GM12878 (cell line): Measurements from ENCODE around the gene ADAP1. TPM values are rescaled to one million over a fixed set of nuclear protein-coding genes. Genes with fewer than 3 reads are reported as not detected.

Experiments used
- ATAC-seq: fragments of 200-7000 bp; cut with Tn5 transposase; 3 replicates; pipeline ENCODE4 v1.9.1; 2020; ENCODE audit warnings: mild to moderate bottlenecking, moderate library complexity
- BruUV-seq: library from RNA; stranded (reverse); fragments of 400-500 nt; replicated peaks from 2 replicates; lab custom pipeline; 2021; lab: Mats Ljungman, UMichigan
- CTCF ChIA-PET: fragments of 300-600 bp; sonication (Branson Sonifier 250); formaldehyde crosslinking; extraction: SDS; loops from one replicate; lab custom pipeline; 2021; ENCODE audit warnings: inconsistent platforms; lab: Yijun Ruan, JAX
- POLR2A ChIA-PET: fragments of 350-600 bp; formaldehyde crosslinking; extraction: SDS; loops from one replicate; lab custom pipeline; 2021; ENCODE audit warnings: inconsistent platforms; lab: Charles Lee
- RAD21 ChIA-PET: fragments of 300-600 bp; sonication (Branson Sonifier 250); formaldehyde crosslinking; loops from one replicate; lab custom pipeline; 2023; ENCODE audit warnings: antibody characterized with exemption; ENCODE audit not compliant: unreplicated experiment; lab: Charles Lee
- SMC1A ChIA-PET: fragments of 300-600 bp; sonication (Branson Sonifier 250); formaldehyde crosslinking; loops from one replicate; lab custom pipeline; 2023; ENCODE audit not compliant: unreplicated experiment, uncharacterized antibody; lab: Charles Lee
- DNase-seq: peaks from one replicate; pipeline ENCODE4 v3.0.0-alpha.2; 2011; ENCODE audit warnings: low read depth, low spot score
- FAIRE-seq: peaks from 3 replicates; lab custom pipeline; 2011; peaks lifted over from hg19 to GRCh38; lab: Jason Lieb, UNC
- H2AFZ ChIP-seq: 2 replicates; pipeline ENCODE4 v1.6.0; 2011; ENCODE audit warnings: low read depth, low read length, control low read depth; ENCODE audit not compliant: control insufficient read depth
- H3K27ac ChIP-seq: 2 replicates; pipeline ENCODE4 v1.5.1; 2011; ENCODE audit warnings: control low read depth; ENCODE audit not compliant: control insufficient read depth, insufficient read depth
- H3K27me3 ChIP-seq, 2 experiments: replicated peaks in 1 of 2; 2 replicates each; pipeline versions ENCODE4 v1.6.0 to v1.6.1; 2011; ENCODE audit warnings: low read length in 1 of 2; ENCODE audit not compliant: control insufficient read depth in 2 of 2, insufficient read depth in 2 of 2
- H3K36me3 ChIP-seq, 2 experiments: 2 replicates each; pipeline ENCODE4 v1.5.1; 2011; ENCODE audit warnings: low read length in 1 of 2; ENCODE audit not compliant: control insufficient read depth in 2 of 2, insufficient read depth in 2 of 2
- H3K4me1 ChIP-seq: 2 replicates; pipeline ENCODE4 v1.6.1; 2011; ENCODE audit warnings: mild to moderate bottlenecking, low read length, moderate library complexity, mixed read lengths; ENCODE audit not compliant: control insufficient read depth, insufficient read depth
- H3K4me2 ChIP-seq: 2 replicates; pipeline ENCODE4 v1.6.0; 2011; ENCODE audit warnings: control low read depth; ENCODE audit not compliant: control insufficient read depth, insufficient read depth
- H3K4me3 ChIP-seq: fragments of 200-600 bp; sonication (generic); 2 replicates; pipeline ENCODE4 v1.5.1; 2016
- H3K79me2 ChIP-seq: 2 replicates; pipeline ENCODE4 v1.6.0; 2011; ENCODE audit warnings: low read length; ENCODE audit not compliant: control insufficient read depth, insufficient read depth
- H3K9ac ChIP-seq: 2 replicates; pipeline ENCODE4 v1.8.0; 2011; ENCODE audit warnings: low read length, control low read depth, mixed read lengths; ENCODE audit not compliant: control insufficient read depth, insufficient read depth
- H3K9me3 ChIP-seq: replicated peaks from 3 replicates; pipeline ENCODE4 v1.5.1; 2011; ENCODE audit warnings: mild to moderate bottlenecking, low read length; ENCODE audit not compliant: control insufficient read depth, insufficient read depth
- H4K20me1 ChIP-seq: 2 replicates; pipeline ENCODE4 v1.6.0; 2011; ENCODE audit not compliant: control insufficient read depth, insufficient read depth
- BRCA1 ChIP-seq: IDR thresholded peaks from 2 replicates; pipeline ENCODE4 v1.6.1; 2011; ENCODE audit warnings: low read depth, low read length, improper control_type of control experiment
- CREB1 ChIP-seq: IDR thresholded peaks from 2 replicates; pipeline ENCODE4 v1.6.1; 2012; ENCODE audit warnings: low read depth, mild to moderate bottlenecking, inconsistent platforms
- EP300 ChIP-seq, 2 experiments: fragments of 150-350 bp in 1 of 2; IDR thresholded peaks; 2 replicates each; pipeline ENCODE4 v1.6.1; 2011 to 2012; ENCODE audit warnings: low read depth in 2 of 2, low read length in 2 of 2, borderline replicate concordance in 1 of 2, improper control_type of control experiment in 1 of 2, inconsistent platforms in 1 of 2; ENCODE audit not compliant: control insufficient read depth in 1 of 2
- IKZF2 ChIP-seq, 2 experiments: fragments of 450-650 bp; IDR thresholded peaks; 2 replicates each; pipeline ENCODE4 v1.6.1; 2017; ENCODE audit warnings: mild to moderate bottlenecking in 2 of 2, moderate library complexity in 2 of 2
- NFIC ChIP-seq: IDR thresholded peaks from 2 replicates; pipeline ENCODE4 v1.6.1; 2012; ENCODE audit warnings: low read depth, mild to moderate bottlenecking, inconsistent platforms, low read length, moderate library complexity
- NR2C1 ChIP-seq: fragments of 450-650 bp; IDR thresholded peaks from 2 replicates; pipeline ENCODE4 v1.6.1; 2017; ENCODE audit warnings: antibody characterized with exemption, mild to moderate bottlenecking, moderate library complexity
- POU2F2 ChIP-seq: IDR thresholded peaks from 3 replicates; pipeline ENCODE4 v1.6.1; 2011; ENCODE audit warnings: low read depth, mild to moderate bottlenecking, low read length, borderline replicate concordance
- SP1 ChIP-seq: IDR thresholded peaks from one replicate; pipeline ENCODE4 v1.6.1; 2011; ENCODE audit warnings: low read depth, low read length
- YY1 ChIP-seq: IDR thresholded peaks from 2 replicates; pipeline ENCODE4 v1.6.1; 2011; ENCODE audit warnings: low read depth, mild to moderate bottlenecking, low read length
- WGBS: methylation state at CpG from one replicate; pipeline ENCODE4 v1.1.6; 2016; ENCODE audit warnings: low lambda C conversion rate; ENCODE audit not compliant: insufficient replicate concordance, insufficient coverage; ENCODE audit errors: missing lambda C conversion rate; 5-methylcytosine and 5-hydroxymethylcytosine counted together
- in situ Hi-C: fragments of 300-500 bp; cut with MboI; formaldehyde crosslinking; loops from 9 replicates; pipeline ENCODE4 v1.14.3; 2018; ENCODE audit warnings: mixed read lengths
- intact Hi-C: fragments of 100-400 bp; cut with micrococcal nuclease; formaldehyde crosslinking; loops from one replicate; pipeline ENCODE4 v1.14.2; 2022; ENCODE audit not compliant: unreplicated experiment
- polyA plus RNA-seq, 11 experiments: library from polyadenylated mRNA; depleted of rRNA in 4 of 11; unstranded in 6 of 11; stranded (reverse) in 5 of 11; fragments of >200 nt; fragmentation: Nextera tagmentation in 4 of 11; fragmentation: Illumina TruSeq in 1 of 11; extraction: Ambion mirVana in 4 of 11; extraction: Trizol in 1 of 11; gene quantifications; 1 replicate in 1 of 11; 2 replicates in 10 of 11; pipeline versions ENCODE4 v1.2.1 to v1.2.3, GENCODE V29; 2011 to 2016; ENCODE audit warnings: inconsistent platforms in 2 of 11, missing spikeins in 2 of 11, low read depth in 1 of 11
- total RNA-seq, 4 experiments: library from RNA; depleted of rRNA in 3 of 4; stranded (reverse); fragments of >200 nt in 3 of 4; fragmentation: Illumina TruSeq in 1 of 4; extraction: Trizol in 1 of 4; gene quantifications; 2 replicates each; pipeline versions ENCODE4 v1.2.1 to v1.2.3, GENCODE V29; 2013 to 2021
- TF ChIP-seq, protein P1 (sequence below): IDR thresholded peaks from 2 replicates; pipeline ENCODE4 v1.6.1; 2012; ENCODE audit warnings: mild to moderate bottlenecking, low read depth, low read length

ADAP1 gene
- total and polyA plus RNA-seq, 10 of the 15 experiments (the other 5 are each of a cell fraction or from before 2014, with no cell fraction given) = 0.22 to 44.2 (median 22.0) TPM; not detected in 1

DNA sequence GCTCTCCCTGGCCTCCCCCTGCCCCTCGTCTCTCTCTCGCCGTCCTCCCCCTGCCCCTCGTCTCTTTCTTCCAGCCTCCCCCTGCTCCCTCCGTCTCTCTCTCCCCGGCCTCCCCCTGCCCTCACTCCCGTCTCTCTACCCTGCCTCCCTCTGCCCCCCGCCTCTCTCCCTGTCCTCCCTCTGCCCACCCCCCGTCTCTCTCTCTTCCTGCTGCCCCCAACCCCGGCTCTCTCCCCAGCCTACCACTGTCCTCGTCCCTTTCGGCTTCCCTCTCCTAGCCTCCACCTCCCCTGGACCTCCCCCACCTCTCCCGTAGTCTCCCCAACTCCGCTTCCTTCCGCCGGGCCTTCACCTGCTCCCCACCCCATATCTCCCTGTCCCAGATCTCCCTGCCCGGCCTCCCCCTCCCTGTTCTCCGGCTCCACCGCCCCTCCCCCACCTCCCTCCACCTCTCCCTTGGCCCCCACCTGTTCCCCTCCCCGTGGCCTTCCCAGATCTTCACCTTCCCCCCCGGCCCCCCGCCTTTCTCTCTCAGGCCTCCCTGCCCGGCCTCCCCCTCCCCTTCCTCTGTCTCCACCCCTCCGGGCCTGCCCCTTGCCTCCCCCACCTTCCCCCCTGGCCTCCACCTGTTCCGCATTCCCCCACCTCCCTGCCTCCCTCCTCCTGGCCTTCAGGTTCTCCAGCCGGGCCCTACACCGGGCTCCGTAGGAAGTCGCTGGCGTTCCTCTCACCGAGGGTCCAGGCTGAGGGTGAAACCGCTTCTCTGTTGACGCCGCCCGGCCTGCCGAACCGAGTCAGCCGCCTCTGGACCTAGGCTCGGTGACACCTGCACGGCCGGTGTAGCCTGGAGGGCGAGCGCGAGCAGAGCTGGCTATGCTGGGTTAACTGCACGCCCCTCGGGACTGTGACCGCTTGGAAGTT lies 76.9 kb downstream of the ADAP1 start:
- in situ Hi-C loops (no loop called here), intact Hi-C loops (loop anchor here (10.0 kb wide), 1 partner anchor 353 kb away; no protein-coding TSS in a partner anchor)
- no TSS peak for BruUV-seq
- peak overlapping the region; percentile 92 for H3K4me2 ChIP-seq
- 2% methylated on average over 22 of the region's 47 CpGs for WGBS
- H3K9me3 ChIP-seq = no peaks in the 10 kb centered on the region; the same call in 2 of the 3 replicates
- SMC1A ChIA-PET = no interaction called here
- no peak overlapping the region for H2AFZ ChIP-seq
- TF ChIP-seq CREB1 (no peak), NFIC (no peak)
- H3K9ac ChIP-seq = peak overlapping the region; percentile 75
- DNase-seq (no peak), FAIRE-seq (no peak), ATAC-seq (0 out of 3 replicates have a peak, but pooled peaks have one; percentile 2)
- POLR2A ChIA-PET = interaction anchor here (0.7 to 1.0 kb wide), 2 partner anchors 98 to 1478 kb away, joined by 3 read pairs; partner anchors contain the start of gene COX19
- H3K4me1 ChIP-seq = no peaks in the 10 kb centered on the region; the same call in 1 of the 2 replicates
- H3K36me3 ChIP-seq = peaks cover 0 to 3% of the 10 kb centered on the region in 2 experiments; a peak in 3 of 4 replicates
- H3K27me3 ChIP-seq = no peaks in the 10 kb centered on the region
- no peaks in the 10 kb centered on the region for H4K20me1 ChIP-seq
- H3K27ac ChIP-seq = peak overlapping the region; percentile 59; the same call in 1 of the 2 replicates
- H3K79me2 ChIP-seq = peaks cover 45% of the 10 kb centered on the region
- CTCF ChIA-PET = no interaction called here
- RAD21 ChIA-PET = interaction anchor here (0.7 kb wide), 1 partner anchor 46 kb away, joined by 3 read pairs; no protein-coding TSS in a partner anchor
- H3K4me3 ChIP-seq = peak overlapping the region; percentile 86

DNA sequence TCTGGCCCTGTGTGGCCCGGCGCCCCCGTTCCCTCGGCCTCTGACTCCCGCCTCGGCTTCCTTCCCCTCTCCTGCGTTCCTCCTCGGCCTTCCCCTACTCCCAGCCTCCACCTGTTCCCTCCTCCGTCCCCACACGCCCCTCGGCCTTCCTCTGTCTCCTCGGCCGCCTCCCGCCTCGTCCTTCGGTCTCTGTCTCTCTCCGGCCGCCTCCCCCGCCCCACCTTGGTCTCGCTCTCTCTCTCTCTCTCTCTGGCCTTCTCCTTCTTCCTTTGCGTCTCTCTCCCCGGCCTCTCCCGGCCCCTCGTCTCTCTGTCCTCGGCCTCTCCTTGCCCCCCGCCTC lies 77.5 kb downstream of the ADAP1 start:
- ChIA-PET CTCF (no interaction called here), POLR2A (interaction anchor here (0.6 to 1.0 kb wide), 3 partner anchors 27 to 1479 kb away, joined by 3 read pairs; partner anchors contain the start of gene COX19), RAD21 (interaction anchor here (0.6 to 0.7 kb wide), 2 partner anchors 46 to 97 kb away, joined by 3 read pairs; no protein-coding TSS in a partner anchor), SMC1A (no interaction called here)
- Histone ChIP-seq H3K4me1 (no peaks in the 10 kb centered on the region; the same call in 1 of the 2 replicates), H3K79me2 (peaks cover 40% of the 10 kb centered on the region), H3K9me3 (no peaks in the 10 kb centered on the region; the same call in 2 of the 3 replicates), H2AFZ (peak overlapping the region; percentile 32; the same call in 1 of the 2 replicates), H3K36me3 (peaks cover 3 to 6% of the 10 kb centered on the region in 2 experiments; a peak in 3 of 4 replicates), H3K4me2 (no peak overlapping the region), H4K20me1 (no peaks in the 10 kb centered on the region), H3K27me3 (no peaks in the 10 kb centered on the region), H3K4me3 (peak overlapping the region; percentile 86), H3K27ac (peak overlapping the region; percentile 59), H3K9ac (peak overlapping the region; percentile 75)
- WGBS = 0% methylated on average over 7 of the region's 26 CpGs
- in situ Hi-C loops (no loop called here), intact Hi-C loops (loop anchor here (10.0 kb wide), 1 partner anchor 352 kb away; no protein-coding TSS in a partner anchor)
- FAIRE-seq (no peak), DNase-seq (no peak), ATAC-seq (peak; percentile 54)
- BruUV-seq = no TSS peak
- TF ChIP-seq, protein P1, sequence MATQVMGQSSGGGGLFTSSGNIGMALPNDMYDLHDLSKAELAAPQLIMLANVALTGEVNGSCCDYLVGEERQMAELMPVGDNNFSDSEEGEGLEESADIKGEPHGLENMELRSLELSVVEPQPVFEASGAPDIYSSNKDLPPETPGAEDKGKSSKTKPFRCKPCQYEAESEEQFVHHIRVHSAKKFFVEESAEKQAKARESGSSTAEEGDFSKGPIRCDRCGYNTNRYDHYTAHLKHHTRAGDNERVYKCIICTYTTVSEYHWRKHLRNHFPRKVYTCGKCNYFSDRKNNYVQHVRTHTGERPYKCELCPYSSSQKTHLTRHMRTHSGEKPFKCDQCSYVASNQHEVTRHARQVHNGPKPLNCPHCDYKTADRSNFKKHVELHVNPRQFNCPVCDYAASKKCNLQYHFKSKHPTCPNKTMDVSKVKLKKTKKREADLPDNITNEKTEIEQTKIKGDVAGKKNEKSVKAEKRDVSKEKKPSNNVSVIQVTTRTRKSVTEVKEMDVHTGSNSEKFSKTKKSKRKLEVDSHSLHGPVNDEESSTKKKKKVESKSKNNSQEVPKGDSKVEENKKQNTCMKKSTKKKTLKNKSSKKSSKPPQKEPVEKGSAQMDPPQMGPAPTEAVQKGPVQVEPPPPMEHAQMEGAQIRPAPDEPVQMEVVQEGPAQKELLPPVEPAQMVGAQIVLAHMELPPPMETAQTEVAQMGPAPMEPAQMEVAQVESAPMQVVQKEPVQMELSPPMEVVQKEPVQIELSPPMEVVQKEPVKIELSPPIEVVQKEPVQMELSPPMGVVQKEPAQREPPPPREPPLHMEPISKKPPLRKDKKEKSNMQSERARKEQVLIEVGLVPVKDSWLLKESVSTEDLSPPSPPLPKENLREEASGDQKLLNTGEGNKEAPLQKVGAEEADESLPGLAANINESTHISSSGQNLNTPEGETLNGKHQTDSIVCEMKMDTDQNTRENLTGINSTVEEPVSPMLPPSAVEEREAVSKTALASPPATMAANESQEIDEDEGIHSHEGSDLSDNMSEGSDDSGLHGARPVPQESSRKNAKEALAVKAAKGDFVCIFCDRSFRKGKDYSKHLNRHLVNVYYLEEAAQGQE = no peak
- TF ChIP-seq YY1 (no peak), NR2C1 (no peak), IKZF2 (IDR thresholded peaks at IDR 0.05) (0 out of 4 replicates have a peak, but pooled peaks of 1 of the 2 experiments have one; percentile 19), EP300 (IDR thresholded peaks at IDR 0.05; ENCODE audit: borderline replicate concordance in 1 of 2, control insufficient read depth in 1 of 2, low read depth in 2 of 2, low read length in 2 of 2) (no peak), SP1 (no peak), POU2F2 (no peak), BRCA1 (no peak)
